ENCODE data around the gene GLDN. TPM values are rescaled to one million over a fixed set of nuclear protein-coding genes. Genes with fewer than 3 reads are reported as not detected.

The GLDN gene
- total RNA-seq, 1 experiment from 2014 or later = 1.3 TPM

DNA sequence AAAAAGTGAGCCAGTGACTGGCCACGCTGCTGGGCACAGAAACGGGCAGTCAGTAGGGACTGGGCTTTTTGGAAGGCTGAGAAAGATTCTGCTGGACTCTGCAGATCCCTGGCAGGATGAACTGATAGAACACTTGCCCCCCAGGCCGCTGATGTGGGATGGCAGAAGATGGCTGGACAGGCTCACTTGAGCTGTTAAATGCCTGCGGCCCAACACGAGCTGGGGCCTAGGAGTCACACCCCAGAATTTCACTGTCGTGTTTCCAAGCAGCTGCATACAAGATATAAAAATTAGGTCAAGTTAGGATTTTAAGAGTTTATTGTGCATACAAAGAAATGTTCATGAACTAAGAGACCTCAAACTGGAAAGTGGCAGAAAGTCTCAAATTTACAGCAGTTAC, 26.9 kb downstream of the GLDN start:
- no peak overlapping the region for H2BK5ac ChIP-seq (ENCODE audit: insufficient read length, low read length)
- no peak overlapping the region for H2BK20ac ChIP-seq (ENCODE audit: low read depth, low read length, poor library complexity, severe bottlenecking)
- H3K9me3 ChIP-seq (ENCODE audit: control insufficient read depth, low read depth, low read length) = no peaks in the 10 kb centered on the region
- no peak overlapping the region for H3K23ac ChIP-seq (ENCODE audit: insufficient read length, low read depth, low read length)
- no peak for DNase-seq
- H2AFZ ChIP-seq (ENCODE audit: low read length) = no peak overlapping the region
- H3K9ac ChIP-seq (ENCODE audit: extremely low read depth, insufficient read length, low read length) = no peak overlapping the region
- no peaks in the 10 kb centered on the region; a peak in 1 of 7 replicates for H3K36me3 Mint-ChIP-seq (ENCODE audit: insufficient read depth in 1 of 3, low read depth in 3 of 3)
- H3K4me2 ChIP-seq (ENCODE audit: insufficient read depth, insufficient read length, low read length) = no peak overlapping the region
- no peak overlapping the region for H3K4ac ChIP-seq (ENCODE audit: low read depth, low read length)
- H2AK5ac ChIP-seq (ENCODE audit: insufficient read length, low read length) = no peak overlapping the region
- H3K4me3 Mint-ChIP-seq = no peak overlapping the region
- H3K4me1 ChIP-seq (ENCODE audit: insufficient read depth, low read length) = no peaks in the 10 kb centered on the region
- H3K79me1 ChIP-seq (ENCODE audit: insufficient read depth, low read depth, low read length, poor library complexity, severe bottlenecking) = no peaks in the 10 kb centered on the region
- no peak overlapping the region for H2BK120ac ChIP-seq (ENCODE audit: low read depth, low read length, poor library complexity, severe bottlenecking)
- H2BK12ac ChIP-seq (ENCODE audit: insufficient read length, low read depth, low read length) = no peak overlapping the region
- H3K79me2 ChIP-seq (ENCODE audit: insufficient read depth, low read length) = no peaks in the 10 kb centered on the region
- H3K27ac Mint-ChIP-seq = peak overlapping the region in 1 of 3 experiments; percentile 34; a peak in 1 of 7 replicates
- H3K14ac ChIP-seq (ENCODE audit: insufficient read depth, low read length) = no peak overlapping the region
- H3K4me1 Mint-ChIP-seq = peaks cover 5 to 9% of the 10 kb centered on the region in 2 experiments
- no peaks in the 10 kb centered on the region for H3K23me2 ChIP-seq (ENCODE audit: insufficient read length, low read depth, low read length, poor library complexity, severe bottlenecking)
- no peak overlapping the region for H4K91ac ChIP-seq (ENCODE audit: insufficient read length, low read depth, low read length)
- TF ChIP-seq, protein P1, sequence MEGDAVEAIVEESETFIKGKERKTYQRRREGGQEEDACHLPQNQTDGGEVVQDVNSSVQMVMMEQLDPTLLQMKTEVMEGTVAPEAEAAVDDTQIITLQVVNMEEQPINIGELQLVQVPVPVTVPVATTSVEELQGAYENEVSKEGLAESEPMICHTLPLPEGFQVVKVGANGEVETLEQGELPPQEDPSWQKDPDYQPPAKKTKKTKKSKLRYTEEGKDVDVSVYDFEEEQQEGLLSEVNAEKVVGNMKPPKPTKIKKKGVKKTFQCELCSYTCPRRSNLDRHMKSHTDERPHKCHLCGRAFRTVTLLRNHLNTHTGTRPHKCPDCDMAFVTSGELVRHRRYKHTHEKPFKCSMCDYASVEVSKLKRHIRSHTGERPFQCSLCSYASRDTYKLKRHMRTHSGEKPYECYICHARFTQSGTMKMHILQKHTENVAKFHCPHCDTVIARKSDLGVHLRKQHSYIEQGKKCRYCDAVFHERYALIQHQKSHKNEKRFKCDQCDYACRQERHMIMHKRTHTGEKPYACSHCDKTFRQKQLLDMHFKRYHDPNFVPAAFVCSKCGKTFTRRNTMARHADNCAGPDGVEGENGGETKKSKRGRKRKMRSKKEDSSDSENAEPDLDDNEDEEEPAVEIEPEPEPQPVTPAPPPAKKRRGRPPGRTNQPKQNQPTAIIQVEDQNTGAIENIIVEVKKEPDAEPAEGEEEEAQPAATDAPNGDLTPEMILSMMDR (conservative IDR thresholded peaks at IDR 0.05) = no peak
- no peaks in the 10 kb centered on the region for H3K27me3 Mint-ChIP-seq (ENCODE audit: low read depth)
- no peak overlapping the region for H3K27ac ChIP-seq (ENCODE audit: insufficient read length, low read depth, low read length)
- no peak overlapping the region for H3T11ph ChIP-seq (ENCODE audit: low read length)
- WGBS (ENCODE audit: extremely low coverage, insufficient read length, low lambda C conversion rate) = no CpG with 5 or more reads among the region's 6 CpGs
- no peaks in the 10 kb centered on the region for H3K9me3 Mint-ChIP-seq
- H2BK15ac ChIP-seq (ENCODE audit: low read depth, low read length) = no peak overlapping the region
- no peak overlapping the region for H4K5ac ChIP-seq (ENCODE audit: insufficient read length, low read depth, low read length)
- no peak overlapping the region for H4K8ac ChIP-seq (replicated peaks; ENCODE audit: insufficient read length, low read depth, low read length)
- H3K18ac ChIP-seq (ENCODE audit: insufficient read length, low read depth, low read length) = no peak overlapping the region
- no peak overlapping the region for H3K56ac ChIP-seq (ENCODE audit: insufficient read length, low read depth, low read length)
- H4K20me1 ChIP-seq (ENCODE audit: control insufficient read depth, insufficient read depth, insufficient read length) = no peaks in the 10 kb centered on the region
- H3K27me3 ChIP-seq (ENCODE audit: insufficient read depth, low read length) = no peaks in the 10 kb centered on the region
